Glutamatergic neuron (in vitro differentiated cells): ENCODE measurements around the gene MT1HL1. TPM values are rescaled to one million over a fixed set of nuclear protein-coding genes. Genes with fewer than 3 reads are reported as not detected.

ENCODE experiments used
- DNase-seq: peaks from one replicate; pipeline ENCODE4 v3.0.0; 2022
- H3K27ac Mint-ChIP-seq: one replicate; pipeline ENCODE4 v1.8.0; 2020; ENCODE audit warnings: mild to moderate bottlenecking, mixed read lengths, inconsistent platforms; ENCODE audit not compliant: unreplicated experiment
- H3K27me3 Mint-ChIP-seq: one replicate; pipeline ENCODE4 v1.8.0; 2020; ENCODE audit warnings: mild to moderate bottlenecking, moderate library complexity, mixed read lengths, inconsistent platforms; ENCODE audit not compliant: unreplicated experiment
- H3K36me3 Mint-ChIP-seq: one replicate; pipeline ENCODE4 v1.8.0; 2020; ENCODE audit warnings: mild to moderate bottlenecking, mixed read lengths, inconsistent platforms; ENCODE audit not compliant: unreplicated experiment
- H3K4me1 Mint-ChIP-seq: one replicate; pipeline ENCODE4 v1.8.0; 2020; ENCODE audit warnings: mild to moderate bottlenecking, low read depth, mixed read lengths, inconsistent platforms; ENCODE audit not compliant: unreplicated experiment
- H3K4me3 Mint-ChIP-seq: one replicate; pipeline ENCODE4 v1.8.0; 2020; ENCODE audit warnings: mild to moderate bottlenecking, mixed read lengths, inconsistent platforms; ENCODE audit not compliant: unreplicated experiment
- H3K9me3 Mint-ChIP-seq: one replicate; pipeline ENCODE4 v1.8.0; 2020; ENCODE audit warnings: mild to moderate bottlenecking, moderate library complexity, mixed read lengths, inconsistent platforms; ENCODE audit not compliant: unreplicated experiment
- CTCF ChIP-seq: fragments of 200-600 bp; sonication (generic); IDR thresholded peaks from one replicate; pipeline ENCODE4 v1.5.0; 2021; ENCODE audit not compliant: partially characterized antibody, unreplicated experiment
- total RNA-seq: library from RNA; stranded (reverse); fragmentation: NEBNext Ultra II Directional; extraction: Animal tissue kit (Norgen Biotek cat#: 25700); gene quantifications from one replicate; pipeline ENCODE4 v1.2.1, GENCODE V29; 2021; ENCODE audit not compliant: unreplicated experiment

Gene MT1HL1
- total RNA-seq, 1 donor from 2014 or later = not detected

- H3K9me3 Mint-ChIP-seq = peaks cover 11% of the 10 kb centered on the region
- peaks cover 25% of the 10 kb centered on the region for H3K4me1 Mint-ChIP-seq
- H3K36me3 Mint-ChIP-seq = peaks cover 18% of the 10 kb centered on the region
- peaks cover 13% of the 10 kb centered on the region for H3K27me3 Mint-ChIP-seq
- H3K4me3 Mint-ChIP-seq = no peak overlapping the region
- no peak for DNase-seq
- no peak for TF ChIP-seq CTCF
- no peak overlapping the region for H3K27ac Mint-ChIP-seq
Measured at GRCh38 chr1:236994450-236994849, 9.8 kb downstream of the MT1HL1 start.

- Mint-ChIP-seq H3K4me3 (no peak overlapping the region), H3K27me3 (peaks cover 3% of the 10 kb centered on the region), H3K9me3 (peaks cover 3% of the 10 kb centered on the region), H3K4me1 (peaks cover 8% of the 10 kb centered on the region), H3K36me3 (peaks cover 18% of the 10 kb centered on the region), H3K27ac (no peak overlapping the region)
- DNase-seq = no peak
- TF ChIP-seq CTCF = no peak
Measured at GRCh38 chr1:236992449-236992848, 11.8 kb downstream of the MT1HL1 start.

GRCh38 chr1:236990052-236990445 is 14.2 kb downstream of the MT1HL1 start:
- peaks cover 2% of the 10 kb centered on the region for H3K27me3 Mint-ChIP-seq
- TF ChIP-seq CTCF = no peak
- no peak overlapping the region for H3K4me3 Mint-ChIP-seq
- DNase-seq = no peak
- no peak overlapping the region for H3K27ac Mint-ChIP-seq
- peaks cover 2% of the 10 kb centered on the region for H3K4me1 Mint-ChIP-seq
- peaks cover 28% of the 10 kb centered on the region for H3K36me3 Mint-ChIP-seq
- peaks cover 9% of the 10 kb centered on the region for H3K9me3 Mint-ChIP-seq

- peaks cover 28% of the 10 kb centered on the region for H3K36me3 Mint-ChIP-seq
- H3K9me3 Mint-ChIP-seq = peaks cover 9% of the 10 kb centered on the region
- no peak overlapping the region for H3K4me3 Mint-ChIP-seq
- no peak for TF ChIP-seq CTCF
- no peaks in the 10 kb centered on the region for H3K4me1 Mint-ChIP-seq
- DNase-seq = no peak
- no peak overlapping the region for H3K27ac Mint-ChIP-seq
- H3K27me3 Mint-ChIP-seq = no peaks in the 10 kb centered on the region
Measured at GRCh38 chr1:236989290-236990051, 14.8 kb downstream of the MT1HL1 start.

GRCh38 chr1:236983818-236984217 is 20.4 kb downstream of the MT1HL1 start:
- Mint-ChIP-seq H3K4me3 (no peak overlapping the region), H3K36me3 (peaks cover 9% of the 10 kb centered on the region), H3K27me3 (peaks cover 9% of the 10 kb centered on the region), H3K4me1 (peaks cover 15% of the 10 kb centered on the region), H3K27ac (no peak overlapping the region), H3K9me3 (peaks cover 14% of the 10 kb centered on the region)
- no peak for TF ChIP-seq CTCF
- DNase-seq = no peak
